ACC112 (cell line): ENCODE measurements around the gene VIL1.

ENCODE experiments used
- H2AFZ ChIP-seq: fragments of 200-600 bp; sonication (generic); one replicate; pipeline ENCODE4 v1.6.0; 2017; ENCODE audit warnings: antibody characterized with exemption, low read length; ENCODE audit not compliant: unreplicated experiment
- H3K27ac ChIP-seq: fragments of 200-600 bp; sonication (generic); 2 replicates; pipeline ENCODE4 v1.5.1; 2014; ENCODE audit warnings: low read depth, mild to moderate bottlenecking, antibody characterized with exemption, low read length, moderate library complexity
- H3K27me3 ChIP-seq: fragments of 200-600 bp; sonication (generic); 2 replicates; pipeline ENCODE4 v1.6.1; 2014; ENCODE audit warnings: mild to moderate bottlenecking, antibody characterized with exemption, low read length, moderate library complexity, mixed read lengths; ENCODE audit not compliant: insufficient read depth
- H3K36me3 ChIP-seq: fragments of 200-600 bp; sonication (generic); 2 replicates; pipeline ENCODE4 v1.6.1; 2016; ENCODE audit warnings: mild to moderate bottlenecking, antibody characterized with exemption, low read length, moderate library complexity, mixed read lengths; ENCODE audit not compliant: insufficient read depth
- H3K4me1 ChIP-seq: fragments of 200-600 bp; sonication (generic); one replicate; pipeline ENCODE4 v1.6.1; 2016; ENCODE audit warnings: low read length, mixed read lengths; ENCODE audit not compliant: insufficient read depth, unreplicated experiment, control insufficient read depth
- H3K4me3 ChIP-seq: fragments of 200-600 bp; sonication (generic); 2 replicates; pipeline ENCODE4 v1.5.1; 2014; ENCODE audit warnings: mild to moderate bottlenecking, low read depth, low read length
- H3K79me2 ChIP-seq: fragments of 200-600 bp; sonication (generic); one replicate; pipeline ENCODE4 v1.6.0; 2016; ENCODE audit warnings: low read length; ENCODE audit not compliant: control insufficient read depth, unreplicated experiment, insufficient read depth

The VIL1 gene

DNA sequence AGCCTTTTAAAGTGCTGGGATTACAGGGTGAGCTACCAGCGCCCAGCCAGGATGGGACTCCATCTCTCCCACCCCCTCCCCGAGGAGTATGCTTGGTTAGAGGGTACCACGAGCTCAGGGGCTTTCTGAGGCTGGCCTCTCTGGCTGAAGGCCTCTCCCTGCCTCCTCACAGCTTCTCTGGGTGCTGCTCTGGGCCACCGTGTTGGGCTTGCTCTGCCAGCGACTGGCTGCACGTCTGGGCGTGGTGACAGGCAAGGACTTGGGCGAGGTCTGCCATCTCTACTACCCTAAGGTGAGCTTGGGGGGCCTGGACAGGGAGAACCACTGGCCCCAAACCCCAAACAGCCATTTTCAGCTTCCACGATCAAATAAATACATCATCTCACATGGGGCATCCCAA lies 33.9 kb upstream of the VIL1 start:
- Histone ChIP-seq H3K79me2 (no peaks in the 10 kb centered on the region), H2AFZ (no peak overlapping the region), H3K27me3 (peaks cover 9% of the 10 kb centered on the region; the same call in 1 of the 2 replicates), H3K27ac (no peak overlapping the region), H3K4me1 (peaks cover 3% of the 10 kb centered on the region), H3K4me3 (no peak overlapping the region), H3K36me3 (no peaks in the 10 kb centered on the region)

DNA sequence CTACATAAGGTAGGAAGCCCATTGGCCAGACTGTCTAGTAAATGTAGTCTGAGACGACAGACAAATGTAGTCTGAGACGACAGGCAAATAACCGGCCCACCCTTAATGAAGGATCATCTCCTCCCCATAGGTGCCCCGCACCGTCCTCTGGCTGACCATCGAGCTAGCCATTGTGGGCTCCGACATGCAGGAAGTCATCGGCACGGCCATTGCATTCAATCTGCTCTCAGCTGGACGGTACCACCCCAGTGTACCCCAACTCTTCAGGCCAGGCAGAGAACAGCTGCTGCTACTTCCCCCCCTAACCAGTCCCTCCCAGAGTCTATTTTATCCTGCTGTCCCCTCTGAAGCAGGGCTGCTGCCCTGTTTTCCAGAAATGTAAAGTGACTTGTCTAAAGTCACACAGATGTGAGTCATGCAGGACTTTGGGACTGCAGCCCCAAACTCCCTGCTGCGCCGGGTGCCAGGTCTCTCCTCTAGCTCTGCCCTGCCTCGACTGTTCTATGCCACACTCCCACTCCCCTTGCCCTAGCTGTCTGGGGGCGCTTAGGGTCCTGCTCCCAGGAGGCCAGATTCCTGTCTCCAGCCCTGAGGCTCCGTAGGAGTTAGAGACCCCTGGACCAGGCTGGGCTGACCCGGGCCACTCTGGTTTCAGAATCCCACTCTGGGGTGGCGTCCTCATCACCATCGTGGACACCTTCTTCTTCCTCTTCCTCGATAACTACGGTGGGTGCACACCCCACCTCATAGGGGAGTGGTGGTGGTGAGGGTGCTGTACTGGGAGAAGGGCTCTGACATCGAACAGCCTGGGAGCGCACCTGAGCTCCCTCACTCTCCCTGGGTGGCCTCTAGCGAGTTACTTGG lies 32.2 kb upstream of the VIL1 start:
- no peaks in the 10 kb centered on the region for H3K36me3 ChIP-seq
- H3K4me3 ChIP-seq: peak overlapping the region; percentile 38
- H3K27ac ChIP-seq: no peak overlapping the region
- H3K79me2 ChIP-seq: no peaks in the 10 kb centered on the region
- H2AFZ ChIP-seq: no peak overlapping the region
- peaks cover 9% of the 10 kb centered on the region; the same call in 1 of the 2 replicates for H3K27me3 ChIP-seq
- peaks cover 3% of the 10 kb centered on the region for H3K4me1 ChIP-seq

DNA sequence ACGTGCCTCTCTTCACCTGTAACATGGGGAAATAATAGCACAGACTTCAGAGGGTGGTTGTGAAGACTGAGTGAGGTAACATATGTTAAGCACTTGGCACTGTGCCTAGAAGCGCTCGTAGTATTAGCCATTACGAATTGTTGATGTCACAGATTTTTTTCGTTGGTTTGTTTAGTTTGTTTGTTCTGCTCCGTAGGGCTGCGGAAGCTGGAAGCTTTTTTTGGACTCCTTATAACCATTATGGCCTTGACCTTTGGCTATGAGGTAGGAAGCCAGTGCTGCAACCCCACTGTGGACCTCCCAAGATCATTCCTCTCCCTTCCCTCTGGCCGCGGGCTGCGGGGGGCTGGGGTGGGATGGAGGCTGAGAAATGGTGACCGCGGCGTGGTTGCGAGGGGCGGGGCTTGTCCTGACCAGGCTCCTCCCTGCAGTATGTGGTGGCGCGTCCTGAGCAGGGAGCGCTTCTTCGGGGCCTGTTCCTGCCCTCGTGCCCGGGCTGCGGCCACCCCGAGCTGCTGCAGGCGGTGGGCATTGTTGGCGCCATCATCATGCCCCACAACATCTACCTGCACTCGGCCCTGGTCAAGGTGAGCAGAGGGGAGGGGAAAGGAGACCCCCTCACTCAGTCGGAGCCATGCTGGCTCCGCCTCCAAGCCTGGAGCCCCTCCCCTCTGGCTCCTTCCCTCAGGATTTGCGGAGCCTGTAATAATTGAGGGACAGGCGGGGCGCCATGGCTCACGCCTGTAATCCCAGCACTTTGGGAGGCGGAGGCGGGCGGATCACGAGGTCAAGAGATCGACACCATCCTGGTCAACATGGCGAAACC lies 31.3 kb upstream of the VIL1 start:
- H3K36me3 ChIP-seq: no peaks in the 10 kb centered on the region
- peaks cover 2% of the 10 kb centered on the region; the same call in 1 of the 2 replicates for H3K27me3 ChIP-seq
- H3K4me1 ChIP-seq: peaks cover 3% of the 10 kb centered on the region
- no peak overlapping the region for H2AFZ ChIP-seq
- no peak overlapping the region for H3K27ac ChIP-seq
- no peaks in the 10 kb centered on the region for H3K79me2 ChIP-seq
- H3K4me3 ChIP-seq: peak overlapping the region; percentile 38

DNA sequence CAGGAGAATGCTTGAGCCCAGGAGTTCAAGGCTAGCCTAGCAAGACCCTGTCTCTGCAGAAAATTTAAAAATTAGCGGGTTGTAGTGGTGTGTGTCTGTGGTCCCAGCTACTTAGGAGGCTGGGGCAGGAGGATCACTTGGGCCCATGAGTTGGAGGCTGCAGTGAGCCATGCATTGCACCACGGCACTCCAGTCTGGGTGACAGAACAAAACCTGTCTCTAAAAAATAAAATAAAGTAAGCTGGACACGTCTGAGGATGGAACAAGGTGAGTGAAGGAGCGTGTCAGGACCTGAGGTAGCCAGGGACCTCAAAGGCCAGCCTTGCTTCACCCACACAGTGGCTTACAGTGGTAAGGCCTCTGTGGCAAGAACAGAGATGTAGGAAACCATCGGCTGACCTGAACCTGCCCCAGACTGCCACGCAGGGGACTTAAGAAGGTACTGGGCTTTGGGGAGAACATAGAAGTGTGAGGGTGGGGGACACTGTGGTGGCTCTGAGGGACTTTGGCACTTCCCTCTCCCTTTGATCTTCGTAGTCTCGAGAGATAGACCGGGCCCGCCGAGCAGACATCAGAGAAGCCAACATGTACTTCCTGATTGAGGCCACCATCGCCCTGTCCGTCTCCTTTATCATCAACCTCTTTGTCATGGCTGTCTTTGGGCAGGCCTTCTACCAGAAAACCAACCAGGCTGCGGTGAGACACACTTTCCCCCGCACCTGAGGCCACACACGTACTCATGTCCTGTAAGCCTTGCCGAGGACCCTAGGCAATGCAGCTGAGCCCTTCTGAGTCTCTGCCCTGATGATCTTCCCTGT lies 29.4 kb upstream of the VIL1 start:
- peaks cover 3% of the 10 kb centered on the region for H3K4me1 ChIP-seq
- no peaks in the 10 kb centered on the region for H3K36me3 ChIP-seq
- no peak overlapping the region for H3K4me3 ChIP-seq
- no peaks in the 10 kb centered on the region for H3K79me2 ChIP-seq
- no peak overlapping the region for H2AFZ ChIP-seq
- no peak overlapping the region for H3K27ac ChIP-seq
- H3K27me3 ChIP-seq: no peaks in the 10 kb centered on the region

DNA sequence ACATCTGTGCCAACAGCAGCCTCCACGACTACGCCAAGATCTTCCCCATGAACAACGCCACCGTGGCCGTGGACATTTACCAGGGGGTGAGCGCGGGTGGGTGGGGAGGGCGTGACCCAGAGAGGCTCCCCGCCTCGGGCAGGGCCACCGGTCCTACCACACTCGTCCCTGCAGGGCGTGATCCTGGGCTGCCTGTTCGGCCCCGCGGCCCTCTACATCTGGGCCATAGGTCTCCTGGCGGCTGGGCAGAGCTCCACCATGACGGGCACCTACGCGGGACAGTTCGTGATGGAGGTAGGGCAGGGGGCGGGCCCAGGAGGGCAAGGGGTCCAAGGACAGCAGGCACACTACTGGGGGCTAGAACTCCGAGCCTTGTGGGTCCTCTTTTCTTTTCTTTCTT lies 27.7 kb upstream of the VIL1 start:
- H3K27ac ChIP-seq: no peak overlapping the region
- no peak overlapping the region for H3K4me3 ChIP-seq
- no peak overlapping the region for H2AFZ ChIP-seq
- H3K79me2 ChIP-seq: no peaks in the 10 kb centered on the region
- no peaks in the 10 kb centered on the region for H3K36me3 ChIP-seq
- H3K4me1 ChIP-seq: peaks cover 3% of the 10 kb centered on the region
- H3K27me3 ChIP-seq: no peaks in the 10 kb centered on the region

DNA sequence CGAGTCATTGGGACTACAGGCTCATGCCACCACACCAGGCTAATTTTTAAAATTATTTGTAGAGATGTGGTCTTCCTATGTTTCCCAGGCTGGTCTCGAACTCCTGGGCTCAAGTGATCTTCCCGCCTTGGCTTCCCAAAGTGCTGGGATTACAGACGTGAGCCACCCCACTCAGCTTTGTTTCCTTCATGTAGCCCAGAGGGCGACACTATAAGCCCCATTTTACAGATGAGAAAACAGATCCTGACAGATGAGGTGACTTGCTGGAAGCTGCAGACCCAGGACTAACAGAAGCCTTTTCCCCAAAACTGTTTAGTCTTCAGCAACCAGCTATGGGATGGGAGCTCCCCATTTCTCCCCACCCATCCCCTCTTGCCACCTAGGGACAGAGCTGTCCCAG lies 26.5 kb upstream of the VIL1 start:
- no peak overlapping the region for H2AFZ ChIP-seq
- no peaks in the 10 kb centered on the region for H3K36me3 ChIP-seq

DNA sequence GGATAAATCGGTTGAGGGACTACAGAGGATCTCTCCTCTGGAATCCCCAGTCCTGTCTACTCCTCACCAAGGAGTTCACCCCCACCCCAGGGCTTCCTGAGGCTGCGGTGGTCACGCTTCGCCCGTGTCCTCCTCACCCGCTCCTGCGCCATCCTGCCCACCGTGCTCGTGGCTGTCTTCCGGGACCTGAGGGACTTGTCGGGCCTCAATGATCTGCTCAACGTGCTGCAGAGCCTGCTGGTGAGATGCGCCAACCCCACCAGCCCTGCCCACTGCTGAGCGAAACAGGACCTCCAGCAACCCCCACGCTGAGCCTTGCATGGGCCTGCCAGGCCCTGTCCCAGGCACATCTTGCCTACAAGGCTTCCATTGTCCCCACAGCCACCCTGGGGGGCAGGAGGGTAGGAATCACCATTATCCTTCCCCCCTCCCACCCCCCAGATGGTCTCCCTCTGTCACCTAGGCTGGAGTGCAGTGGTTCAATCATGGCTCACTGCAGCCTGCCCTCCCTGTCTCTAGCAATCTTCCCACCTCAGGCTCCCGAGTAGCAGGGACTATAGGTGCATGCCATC lies 25.9 kb upstream of the VIL1 start:
- Histone ChIP-seq H3K79me2 (no peaks in the 10 kb centered on the region), H3K27ac (no peak overlapping the region), H3K36me3 (no peaks in the 10 kb centered on the region), H2AFZ (no peak overlapping the region), H3K4me3 (no peak overlapping the region), H3K4me1 (peaks cover 9% of the 10 kb centered on the region), H3K27me3 (no peaks in the 10 kb centered on the region)

More for the DNA sequence above, 26.5 kb upstream of the VIL1 start:
- H3K27me3 ChIP-seq: no peaks in the 10 kb centered on the region
- peaks cover 4% of the 10 kb centered on the region for H3K4me1 ChIP-seq
- H3K79me2 ChIP-seq: no peaks in the 10 kb centered on the region
- H3K4me3 ChIP-seq: no peak overlapping the region
- no peak overlapping the region for H3K27ac ChIP-seq

DNA sequence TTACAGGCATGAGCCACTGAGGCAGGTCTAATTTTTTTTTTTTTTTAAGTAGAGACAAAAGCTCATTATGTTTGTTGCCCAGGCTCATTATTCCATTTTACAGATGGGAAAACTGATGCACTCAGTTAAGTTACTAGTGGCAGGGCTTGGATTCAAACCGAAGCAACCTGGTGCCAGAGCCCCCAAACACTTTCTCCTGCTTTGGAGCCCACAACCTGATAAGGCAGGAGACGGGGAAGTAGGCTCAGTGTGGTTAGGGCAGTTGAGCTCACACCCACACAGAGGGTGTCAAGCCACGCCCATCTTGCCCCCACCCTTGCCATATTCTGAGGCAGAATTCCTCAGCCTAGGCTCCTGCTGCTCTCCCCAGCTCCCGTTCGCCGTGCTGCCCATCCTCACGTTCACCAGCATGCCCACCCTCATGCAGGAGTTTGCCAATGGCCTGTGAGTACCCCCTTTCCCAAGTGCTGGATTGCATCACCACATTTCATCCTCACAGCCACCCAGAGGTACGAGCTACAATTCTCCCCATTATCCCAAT lies 25.1 kb upstream of the VIL1 start:
- Histone ChIP-seq H3K4me3 (no peak overlapping the region), H3K4me1 (peaks cover 9% of the 10 kb centered on the region), H3K36me3 (no peaks in the 10 kb centered on the region), H3K79me2 (peaks cover 3% of the 10 kb centered on the region), H3K27ac (no peak overlapping the region), H3K27me3 (no peaks in the 10 kb centered on the region), H2AFZ (no peak overlapping the region)

DNA sequence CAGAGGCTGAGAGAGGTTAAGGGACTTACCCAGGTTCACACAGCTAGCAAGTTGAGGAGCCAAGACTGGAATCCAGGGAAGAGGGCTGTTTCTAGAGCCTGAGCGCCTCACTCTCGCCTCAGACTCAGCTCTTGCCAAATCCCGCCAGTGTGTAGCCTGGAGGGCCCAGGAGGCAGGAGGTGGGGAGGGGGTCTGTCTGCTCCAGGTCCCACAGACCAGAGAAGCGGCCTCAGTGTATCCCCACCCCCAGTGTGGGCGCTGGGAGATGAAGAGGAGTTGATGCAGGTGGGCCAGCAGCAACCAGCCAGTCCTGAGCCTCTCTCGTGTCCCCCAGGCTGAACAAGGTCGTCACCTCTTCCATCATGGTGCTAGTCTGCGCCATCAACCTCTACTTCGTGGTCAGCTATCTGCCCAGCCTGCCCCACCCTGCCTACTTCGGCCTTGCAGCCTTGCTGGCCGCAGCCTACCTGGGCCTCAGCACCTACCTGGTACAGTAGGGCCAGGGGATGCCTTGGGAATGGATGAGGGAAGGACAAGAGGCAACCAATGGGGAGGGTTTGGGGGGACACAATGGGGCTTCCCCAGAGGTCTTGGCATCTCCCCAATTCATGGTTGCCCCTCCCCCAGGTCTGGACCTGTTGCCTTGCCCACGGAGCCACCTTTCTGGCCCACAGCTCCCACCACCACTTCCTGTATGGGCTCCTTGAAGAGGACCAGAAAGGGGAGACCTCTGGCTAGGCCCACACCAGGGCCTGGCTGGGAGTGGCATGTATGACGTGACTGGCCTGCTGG lies 24.4 kb upstream of the VIL1 start:
- H3K27me3 ChIP-seq: no peaks in the 10 kb centered on the region
- H3K27ac ChIP-seq: no peak overlapping the region

More for the DNA sequence above, 24.4 kb upstream of the VIL1 start:
- Histone ChIP-seq H2AFZ (no peak overlapping the region), H3K36me3 (no peaks in the 10 kb centered on the region), H3K4me1 (peaks cover 9% of the 10 kb centered on the region), H3K79me2 (peaks cover 5% of the 10 kb centered on the region), H3K4me3 (no peak overlapping the region)
